GM21360 (cell line): ENCODE results near the gene CDC42SE1.
"Not testable (repeated sequence)": the region's sequence is repeated elsewhere in the genome, so short reads cannot be mapped to it uniquely, and the experiment has no call there.

Source experiments
- ATAC-seq: cut with Tn5 transposase; IDR thresholded peaks from one replicate; pipeline ENCODE4 v1.9.1; 2021; ENCODE audit warnings: mild to moderate bottlenecking, moderate library complexity; ENCODE audit not compliant: unreplicated experiment

CDC42SE1 gene, protein sequence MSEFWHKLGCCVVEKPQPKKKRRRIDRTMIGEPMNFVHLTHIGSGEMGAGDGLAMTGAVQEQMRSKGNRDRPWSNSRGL

DNA sequence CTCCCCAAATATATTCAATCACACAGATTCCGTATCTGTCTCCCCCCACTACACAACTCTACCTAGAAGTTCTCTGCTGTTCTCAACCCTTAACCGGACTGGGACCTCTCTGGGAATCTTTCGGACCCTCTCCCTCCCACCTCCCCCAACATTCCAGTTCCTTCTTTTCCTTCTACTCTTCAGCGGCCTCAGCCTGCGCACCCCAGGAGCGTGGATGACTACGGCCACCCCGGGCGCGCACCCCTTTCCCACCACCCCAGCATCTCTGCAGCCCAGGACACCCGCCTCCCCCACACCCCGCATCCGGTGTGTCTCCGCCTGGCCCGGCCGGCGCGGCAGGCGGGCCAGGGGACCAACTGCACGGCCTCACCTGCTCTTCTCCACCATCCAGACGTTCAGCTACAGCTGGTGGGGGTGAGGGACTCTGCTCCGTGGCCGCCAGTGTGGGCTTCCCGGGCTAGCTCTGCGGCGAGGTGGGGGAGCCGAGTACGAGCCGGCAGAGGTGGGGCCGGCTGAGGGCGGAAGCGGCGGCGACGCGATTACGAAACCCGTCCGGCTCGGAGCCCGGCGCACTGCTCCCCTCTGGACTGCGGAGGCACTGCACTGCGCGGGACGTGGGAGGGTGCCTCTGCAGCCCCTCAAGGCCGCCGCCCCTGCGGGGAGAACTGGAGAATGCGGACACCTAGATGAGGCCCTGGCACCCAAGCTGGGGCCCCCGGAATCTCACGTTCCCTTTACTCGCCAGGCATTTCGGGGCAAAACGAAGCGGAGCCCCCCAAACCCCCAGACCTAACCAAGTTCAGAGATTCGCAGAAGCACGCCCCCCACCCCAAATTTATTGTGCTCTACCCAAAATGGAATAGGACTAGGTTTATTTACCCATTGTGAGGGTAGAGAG lies at the start of gene CDC42SE1:
Gene CDC42SE1, minus strand, starts transcription at position 514 of the 898 bp plus-strand sequence. CDS start 3,892 bp downstream, outside the sequence.
- ATAC-seq, result peak; percentile 65

DNA sequence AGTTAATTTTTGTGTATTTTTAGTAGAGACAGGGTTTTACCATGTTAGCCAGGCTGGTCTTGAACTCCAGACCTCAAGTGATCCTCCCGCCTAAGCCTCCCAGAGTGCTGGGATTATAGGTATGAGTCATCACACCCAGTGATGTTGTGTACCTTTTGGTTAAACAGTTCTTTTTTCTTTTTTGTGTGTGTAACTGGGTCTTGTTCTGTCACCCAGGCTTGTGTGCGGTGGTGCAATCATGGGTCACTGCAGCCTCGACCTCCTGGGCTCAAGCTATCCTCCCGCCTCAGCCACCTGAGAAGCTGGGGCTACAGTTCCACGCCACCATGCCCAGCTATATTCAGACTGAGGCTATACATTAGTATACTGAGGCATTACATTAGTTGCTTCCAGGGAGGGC lies 48.9 kb upstream of the CDC42SE1 start:
- ATAC-seq, result no peak

DNA sequence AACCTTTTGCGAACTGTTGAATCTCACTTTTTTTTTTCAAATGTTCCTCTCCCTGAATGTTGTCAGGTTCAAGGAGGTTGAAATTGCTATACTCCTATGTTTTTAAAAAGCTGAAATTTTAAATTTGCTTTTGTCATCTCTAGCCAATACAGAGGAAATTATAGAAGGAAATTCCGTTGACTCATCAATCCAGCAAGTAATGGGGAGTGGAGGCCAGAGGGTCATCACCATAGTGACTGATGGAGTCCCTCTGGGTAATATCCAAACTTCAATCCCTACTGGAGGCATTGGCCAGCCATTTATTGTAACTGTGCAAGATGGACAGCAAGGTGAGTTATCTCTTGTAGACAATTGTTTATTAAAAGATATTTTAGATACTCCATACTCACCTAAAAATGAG lies 47.5 kb upstream of the CDC42SE1 start:
- no peak for ATAC-seq

DNA sequence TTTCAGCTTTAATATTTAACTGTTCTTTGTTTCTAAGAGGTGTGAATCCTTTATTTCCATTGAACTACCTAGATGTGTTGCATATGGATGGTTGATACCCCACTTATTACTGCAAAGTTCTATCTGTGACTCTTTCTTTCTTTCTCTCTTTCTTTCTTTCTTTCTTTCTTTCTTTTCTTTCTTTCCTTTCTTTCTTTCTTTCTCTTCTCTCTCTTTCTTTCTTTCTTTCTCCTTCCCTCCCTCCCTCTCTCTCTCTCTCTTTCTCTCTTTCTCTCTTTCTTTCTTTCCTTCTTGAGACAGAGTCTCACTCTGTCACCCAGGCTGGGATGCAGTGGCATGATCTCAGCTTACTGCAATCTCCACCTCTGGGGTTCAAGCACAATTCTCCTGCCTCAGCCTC lies 45.2 kb upstream of the CDC42SE1 start:
- ATAC-seq, result no peak

DNA sequence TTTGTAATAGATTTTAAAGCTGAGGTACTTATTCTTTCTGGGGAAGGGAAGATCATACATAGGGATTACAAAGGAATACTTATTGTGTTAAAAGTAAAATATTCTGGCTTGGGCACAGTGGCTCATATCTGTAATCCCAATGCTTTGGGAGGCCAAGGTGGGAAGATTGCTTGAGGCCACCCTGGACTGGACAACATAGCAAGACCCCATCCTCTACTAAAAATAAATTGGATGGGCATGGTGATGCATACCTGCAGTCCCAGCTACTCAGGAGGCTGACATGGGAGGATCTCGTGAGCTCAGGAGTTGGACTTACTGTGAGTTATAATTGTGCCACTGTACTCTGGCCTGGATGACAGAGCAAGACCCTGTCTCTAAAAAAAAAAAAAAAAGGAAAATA lies 38.7 kb upstream of the CDC42SE1 start:
- ATAC-seq, result no peak

DNA sequence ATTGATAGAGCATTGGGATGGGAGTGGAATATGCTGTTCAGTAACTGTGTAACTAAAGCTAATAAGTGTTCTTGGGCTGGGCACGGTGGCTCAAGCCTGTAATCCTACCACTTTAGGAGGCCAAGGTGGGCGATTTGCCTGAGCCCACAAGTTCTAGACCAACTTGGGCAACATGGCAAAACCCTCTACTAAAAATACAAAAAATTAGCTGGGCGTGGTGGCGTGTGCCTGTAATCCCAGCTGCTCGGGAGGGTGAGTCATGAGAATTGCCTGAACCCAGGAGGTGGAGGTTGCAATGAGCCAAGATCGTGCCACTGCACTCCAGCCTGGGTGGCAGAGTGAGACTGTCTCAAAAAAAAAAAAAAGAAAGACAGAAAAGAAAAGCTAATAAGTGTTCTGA lies 38.0 kb upstream of the CDC42SE1 start:
- ATAC-seq, result not testable (repeated sequence)

DNA sequence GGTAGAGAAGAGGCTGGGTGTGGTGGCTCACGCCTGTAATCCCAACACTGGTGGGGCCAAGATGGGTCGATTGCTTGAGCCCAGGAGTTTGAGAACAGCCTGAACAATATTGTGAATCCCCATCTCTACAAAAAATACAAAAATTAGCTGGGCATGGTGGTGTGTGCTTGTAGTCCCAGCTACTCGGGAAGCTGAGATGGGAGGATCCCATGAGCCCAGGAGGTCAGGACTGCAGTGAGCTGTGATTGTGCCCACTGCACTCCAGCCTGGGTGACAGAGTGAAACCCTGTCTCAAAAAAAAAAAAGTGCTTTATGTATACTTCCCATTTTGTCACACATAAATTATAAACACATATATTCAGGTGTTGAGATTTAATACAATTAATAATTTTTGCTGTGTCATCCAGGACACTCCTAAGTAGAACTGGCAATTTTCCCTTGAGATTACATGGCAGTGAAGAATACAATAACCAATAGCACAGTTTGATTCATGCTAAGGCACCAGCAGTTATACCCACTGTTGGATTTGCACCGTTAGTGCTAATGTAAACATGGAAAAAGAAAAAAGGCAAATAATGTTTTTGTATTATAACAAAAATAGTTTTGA lies 26.6 kb upstream of the CDC42SE1 start:
- ATAC-seq, result no peak

DNA sequence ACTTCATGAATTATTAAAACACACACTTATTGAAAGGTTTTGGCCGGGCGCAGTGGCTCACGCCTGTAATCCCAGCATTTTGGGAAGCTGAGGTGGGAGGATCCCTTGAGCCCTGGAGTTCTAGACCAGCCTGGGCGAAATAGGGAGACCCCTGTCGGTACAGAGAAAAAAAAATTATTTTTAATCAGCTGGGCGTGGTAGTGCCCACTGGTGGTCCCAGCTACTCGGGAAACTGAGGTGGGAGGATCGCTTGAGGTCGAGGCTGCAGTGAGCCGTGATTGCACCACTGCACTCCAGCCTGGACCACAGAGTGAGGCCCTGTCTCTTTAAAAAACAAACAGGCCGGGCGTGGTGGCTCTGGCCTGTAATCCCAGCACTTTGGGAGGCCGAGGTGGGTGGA lies 12.8 kb upstream of the CDC42SE1 start:
- ATAC-seq, result no peak

DNA sequence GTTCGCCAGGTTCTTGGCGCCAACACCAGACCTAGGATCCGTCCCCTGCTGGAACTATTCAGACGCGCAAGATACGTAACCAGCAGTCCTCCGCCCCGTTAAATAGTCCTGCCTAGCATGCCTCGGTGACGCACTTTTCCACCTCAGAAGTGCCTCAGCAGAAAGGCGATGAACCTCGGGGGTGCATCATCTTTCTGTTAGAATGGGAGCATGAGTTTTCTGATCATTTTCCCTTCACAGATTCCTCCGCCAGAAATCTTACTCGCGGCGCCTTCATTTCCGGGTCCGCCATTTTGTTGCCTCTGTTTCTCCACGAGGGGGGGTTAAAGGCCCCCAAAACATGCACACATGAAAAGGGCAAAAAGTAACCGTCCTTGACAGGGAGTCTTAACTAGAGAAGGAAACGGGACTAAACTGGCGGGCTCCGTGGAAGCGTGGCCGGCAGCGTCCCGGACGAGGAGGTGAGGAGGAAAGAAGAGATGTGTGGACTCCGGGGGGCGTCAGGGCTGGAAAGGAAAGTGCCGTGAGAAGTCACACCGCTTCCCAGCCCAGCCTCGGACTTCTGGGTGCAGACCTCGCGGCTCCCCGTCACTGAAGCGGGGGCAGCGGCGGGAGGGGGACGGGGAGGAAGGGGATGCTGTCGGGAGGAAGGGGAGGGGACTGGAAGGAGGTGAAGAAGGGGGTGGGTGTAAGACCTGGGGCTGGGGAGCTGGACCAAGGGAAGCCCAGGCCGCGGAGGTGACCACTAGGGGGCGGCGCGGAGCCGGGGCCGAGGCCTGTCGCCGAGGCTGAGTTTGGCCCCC lies 11.3 kb upstream of the CDC42SE1 start, which contains the start of gene GABPB2:
Gene GABPB2, plus strand, starts transcription at position 288 of the 803 bp plus-strand sequence. CDS start 17,429 bp downstream, outside the sequence.
- peak; percentile 74 for ATAC-seq

DNA sequence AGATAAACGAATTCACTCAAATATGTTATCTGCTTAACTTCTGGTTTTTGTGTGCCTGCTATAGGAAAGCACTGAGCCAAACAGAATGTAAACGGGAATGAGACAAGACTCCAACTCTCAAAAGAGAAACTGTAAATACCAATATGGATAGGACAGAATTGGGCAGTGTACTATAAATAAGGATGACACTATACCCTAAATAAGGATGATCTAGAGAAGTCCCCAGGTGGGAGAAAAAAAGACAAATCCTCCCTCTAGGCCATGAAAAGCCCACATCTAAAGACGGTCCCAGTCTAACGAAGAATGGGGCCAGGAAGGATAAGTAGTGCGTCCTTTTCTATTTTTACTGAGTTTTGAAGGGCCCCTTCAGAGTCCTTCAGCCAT lies 9.7 kb upstream of the CDC42SE1 start:
- no peak for ATAC-seq

DNA sequence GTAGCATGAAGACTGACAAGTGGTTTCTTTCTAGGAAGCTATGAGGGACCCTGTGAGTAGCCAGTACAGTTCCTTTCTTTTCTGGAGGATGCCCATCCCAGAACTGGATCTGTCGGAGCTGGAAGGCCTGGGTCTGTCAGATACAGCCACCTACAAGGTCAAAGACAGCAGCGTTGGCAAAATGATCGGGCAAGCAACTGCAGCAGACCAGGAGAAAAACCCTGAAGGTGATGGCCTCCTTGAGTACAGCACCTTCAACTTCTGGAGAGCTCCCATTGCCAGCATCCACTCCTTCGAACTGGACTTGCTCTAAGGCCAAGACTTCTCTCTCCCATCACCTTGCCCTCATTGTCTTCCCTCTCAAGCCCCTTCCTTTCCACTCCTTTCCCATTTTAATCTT lies 7.8 kb upstream of the CDC42SE1 start:
- no peak for ATAC-seq

DNA sequence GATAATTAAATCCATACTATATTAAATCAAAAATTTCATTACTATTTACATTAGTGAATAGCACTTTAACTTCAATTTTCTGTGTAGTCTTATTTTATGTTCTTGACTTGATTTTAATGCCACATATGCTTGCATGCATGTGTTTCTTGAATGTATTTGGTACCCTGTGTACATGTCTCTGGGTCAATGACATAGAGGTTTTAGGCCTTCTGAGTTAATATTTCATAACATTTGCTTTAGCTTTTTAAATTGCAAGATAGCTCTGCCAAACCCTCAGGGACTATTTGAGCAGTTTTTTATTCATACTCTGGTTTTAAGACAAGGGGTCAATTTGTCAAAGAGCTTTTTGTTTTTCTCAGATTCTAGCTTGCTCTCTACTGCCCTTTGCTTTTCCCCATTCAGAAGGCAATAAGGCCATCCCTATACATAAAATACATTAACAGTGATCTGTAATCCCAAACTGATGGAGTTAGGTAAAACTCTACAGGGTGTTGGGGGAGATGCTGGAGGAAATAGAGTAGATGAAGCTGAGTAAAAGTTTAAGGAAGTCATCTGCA lies 5.7 kb upstream of the CDC42SE1 start:
- ATAC-seq, result no peak

DNA sequence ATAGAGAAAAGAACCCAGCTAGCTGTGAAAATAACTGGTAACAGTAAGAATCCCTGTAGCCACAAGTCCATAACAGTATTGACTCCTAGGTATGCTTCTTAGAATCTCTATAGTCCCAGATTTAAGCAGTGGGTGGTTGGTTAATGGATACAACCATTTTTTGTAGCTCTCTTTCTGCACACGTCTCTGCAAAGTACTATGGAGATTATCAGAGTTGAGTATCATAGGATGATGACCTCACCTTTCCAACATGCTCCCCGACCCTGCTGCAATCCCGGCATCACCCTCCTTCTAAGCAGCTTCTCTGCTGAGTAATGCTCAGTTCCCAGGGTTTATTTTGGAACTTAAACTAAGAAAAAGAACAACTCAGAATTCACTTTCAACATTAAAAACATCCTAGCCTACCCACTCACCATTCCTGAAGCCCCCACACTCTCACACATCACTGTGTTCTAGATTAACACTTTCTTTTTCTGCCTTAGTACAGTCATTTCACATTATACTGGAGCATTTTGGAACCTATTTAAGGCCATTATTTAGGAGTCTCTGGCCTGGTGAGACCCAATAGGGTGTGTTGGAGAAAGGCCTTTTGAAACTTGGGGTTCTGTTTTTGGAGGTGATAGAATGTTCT lies 3.4 kb upstream of the CDC42SE1 start:
- ATAC-seq, result no peak

DNA sequence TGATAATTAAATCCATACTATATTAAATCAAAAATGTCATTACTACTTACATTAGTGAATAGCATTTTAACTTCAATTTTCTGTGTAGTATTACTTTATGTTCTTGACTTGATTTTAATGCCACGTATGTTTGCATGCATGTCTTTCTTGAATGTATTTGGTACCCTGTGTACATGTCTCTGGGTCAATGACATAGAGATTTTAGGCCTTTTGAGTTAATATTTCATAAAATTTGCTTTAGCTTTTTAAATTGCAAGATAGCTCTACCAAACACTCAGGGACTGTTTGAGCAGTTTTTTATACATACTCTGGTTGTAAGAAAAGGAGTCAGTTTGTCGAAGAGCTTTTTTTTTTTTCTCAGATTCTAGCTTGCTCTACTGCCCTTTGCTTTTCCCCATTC lies 2.3 kb upstream of the CDC42SE1 start:
- no peak for ATAC-seq

DNA sequence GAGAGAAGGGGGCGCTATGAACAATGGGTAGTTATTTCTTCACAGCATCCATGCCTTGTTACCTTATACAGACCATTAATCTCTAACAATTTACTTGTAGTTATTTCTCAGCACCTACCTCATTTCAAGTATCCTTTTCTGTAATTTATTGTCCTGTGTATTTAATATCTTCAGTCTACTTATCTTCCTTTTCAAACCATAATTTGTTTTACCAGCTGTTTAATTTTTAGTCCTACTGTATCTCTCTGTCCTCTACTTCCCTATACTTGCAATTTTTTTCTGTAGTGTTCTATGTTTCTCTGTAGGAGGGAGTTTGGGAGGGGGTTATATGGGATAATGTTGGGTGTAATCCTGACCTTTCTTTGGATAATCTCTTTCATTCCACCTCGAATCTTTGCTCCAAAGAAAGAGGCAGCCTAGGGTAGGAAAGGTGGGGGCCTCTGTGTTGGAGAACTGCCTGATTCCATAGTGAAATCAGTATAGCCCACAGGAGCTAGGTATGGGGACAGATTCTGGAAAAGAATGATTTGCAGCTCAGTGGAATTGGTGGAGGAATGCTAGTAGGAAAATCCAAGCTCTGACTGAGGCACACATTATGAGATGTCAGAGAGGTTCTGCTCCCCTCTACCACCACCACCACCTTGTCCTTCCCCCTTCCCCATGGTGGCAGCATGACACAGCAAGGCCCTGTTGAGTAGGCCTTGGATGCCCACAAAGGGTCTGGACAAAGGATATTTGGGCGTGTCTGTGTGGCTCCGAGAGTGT lies 1.4 kb upstream of the CDC42SE1 start:
- no peak for ATAC-seq

DNA sequence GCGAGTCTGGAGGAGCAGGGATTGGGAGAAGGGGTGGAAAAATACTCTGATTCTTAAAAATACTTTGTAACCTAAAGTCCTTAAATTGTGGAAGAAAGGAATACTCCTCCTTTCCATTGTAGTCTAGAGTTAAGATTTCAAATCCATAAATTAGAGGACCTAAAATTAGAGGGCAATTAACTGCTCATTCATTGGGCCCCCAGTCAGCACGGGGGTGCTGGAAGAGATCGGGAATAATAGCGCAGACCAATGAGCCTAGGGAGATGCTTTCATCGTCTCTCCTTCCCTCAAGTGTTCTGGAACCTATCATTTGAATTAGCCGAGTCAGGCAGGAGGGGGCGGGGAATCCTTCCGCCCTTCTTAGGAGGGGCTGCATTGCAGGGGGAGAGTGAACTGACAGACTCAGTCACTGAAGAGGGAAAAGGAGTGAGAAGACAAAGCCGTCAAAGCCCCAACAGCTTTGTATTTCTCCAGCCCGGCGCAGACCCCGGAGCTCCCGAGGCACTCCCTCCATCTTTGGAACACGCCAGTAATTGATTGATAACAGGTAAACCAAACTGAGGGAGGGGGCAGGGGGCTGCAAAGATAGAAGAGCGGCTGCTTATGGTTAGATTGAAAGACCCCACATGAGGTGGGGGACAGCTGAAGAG lies 710 bp upstream of the CDC42SE1 start, which contains the start of gene MLLT11:
Gene MLLT11, plus strand, starts transcription at position 391 of the 650 bp plus-strand sequence. CDS start 6,828 bp downstream, outside the sequence.
- ATAC-seq, result no peak

DNA sequence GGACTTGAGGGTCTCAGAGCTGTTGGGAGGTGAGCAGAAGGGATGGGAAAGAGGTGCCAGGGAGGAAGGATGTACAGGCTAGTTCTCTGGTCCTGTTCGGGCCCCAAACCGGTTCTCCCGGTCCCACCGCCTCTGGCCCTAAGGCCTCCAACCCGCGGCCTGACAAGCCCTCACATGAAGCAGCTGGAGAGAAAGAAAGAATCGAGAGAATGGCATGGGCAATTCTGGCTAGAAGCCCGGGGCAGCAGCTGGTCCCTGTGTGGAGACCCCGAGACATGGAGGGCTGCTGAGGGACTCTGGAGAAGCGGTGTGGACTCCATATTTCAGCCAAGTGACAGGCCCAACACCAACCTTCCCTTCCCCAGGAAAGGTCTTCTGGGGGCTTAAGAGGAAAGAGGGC lies 730 bp downstream of the CDC42SE1 start:
- ATAC-seq, result no peak

DNA sequence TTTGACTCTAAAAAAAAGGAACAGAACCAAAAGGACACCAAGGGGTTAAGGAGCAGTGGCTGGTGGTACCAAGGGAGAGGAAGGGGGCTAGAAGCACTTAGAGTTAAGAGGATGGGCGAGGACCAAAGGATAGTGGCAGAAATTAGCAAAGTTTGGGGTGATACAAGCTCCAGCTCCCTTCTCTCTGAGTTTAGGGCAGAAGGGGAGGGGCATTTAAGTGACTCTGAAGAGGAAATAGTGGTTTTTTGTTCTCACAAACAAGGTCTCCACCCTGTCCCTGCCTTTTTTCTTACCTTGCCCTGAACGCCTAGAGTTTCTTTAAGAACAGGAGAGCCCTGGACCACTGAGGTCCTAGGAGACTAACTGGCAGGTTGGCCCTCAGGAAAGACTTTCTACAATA lies 3.3 kb downstream of the CDC42SE1 start:
- no peak for ATAC-seq

DNA sequence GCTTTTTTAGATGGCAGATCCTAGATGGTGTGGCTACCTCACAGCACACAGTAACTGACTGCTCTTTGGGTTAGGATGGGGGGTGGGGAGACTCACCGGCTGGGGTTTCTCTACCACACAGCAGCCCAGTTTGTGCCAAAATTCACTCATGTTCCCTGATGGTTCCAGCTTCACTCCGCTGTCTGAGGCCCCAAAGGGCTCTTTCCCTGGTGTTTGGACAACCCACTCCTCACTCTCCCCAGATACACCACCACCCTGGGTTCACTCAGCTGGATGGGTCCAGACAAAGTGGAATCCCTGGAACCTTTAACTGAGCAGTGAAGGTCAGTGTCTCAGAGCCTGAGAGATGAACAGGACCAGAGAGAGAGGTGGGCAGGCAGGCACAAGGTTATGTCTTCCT lies 3.8 kb downstream of the CDC42SE1 start:
- no peak for ATAC-seq
